Stimulated activated CD8-positive, alpha-beta memory T cell treated with anti-CD3 and anti-CD28 coated beads, Interleukin-7, amount 100 ng/mL, for 4 hours (primary cell): ENCODE data around the gene PDCD7.
"Not testable (repeated sequence)": the region's sequence is repeated elsewhere in the genome, so short reads cannot be mapped to it uniquely, and the experiment has no call there.

Source experiments
- DNase-seq, 2 donors: peaks; one replicate each; pipeline ENCODE4 v3.0.0-alpha.2; 2020; ENCODE audit warnings: low read depth in 2 of 2

PDCD7 gene, protein sequence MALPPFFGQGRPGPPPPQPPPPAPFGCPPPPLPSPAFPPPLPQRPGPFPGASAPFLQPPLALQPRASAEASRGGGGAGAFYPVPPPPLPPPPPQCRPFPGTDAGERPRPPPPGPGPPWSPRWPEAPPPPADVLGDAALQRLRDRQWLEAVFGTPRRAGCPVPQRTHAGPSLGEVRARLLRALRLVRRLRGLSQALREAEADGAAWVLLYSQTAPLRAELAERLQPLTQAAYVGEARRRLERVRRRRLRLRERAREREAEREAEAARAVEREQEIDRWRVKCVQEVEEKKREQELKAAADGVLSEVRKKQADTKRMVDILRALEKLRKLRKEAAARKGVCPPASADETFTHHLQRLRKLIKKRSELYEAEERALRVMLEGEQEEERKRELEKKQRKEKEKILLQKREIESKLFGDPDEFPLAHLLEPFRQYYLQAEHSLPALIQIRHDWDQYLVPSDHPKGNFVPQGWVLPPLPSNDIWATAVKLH

DNA sequence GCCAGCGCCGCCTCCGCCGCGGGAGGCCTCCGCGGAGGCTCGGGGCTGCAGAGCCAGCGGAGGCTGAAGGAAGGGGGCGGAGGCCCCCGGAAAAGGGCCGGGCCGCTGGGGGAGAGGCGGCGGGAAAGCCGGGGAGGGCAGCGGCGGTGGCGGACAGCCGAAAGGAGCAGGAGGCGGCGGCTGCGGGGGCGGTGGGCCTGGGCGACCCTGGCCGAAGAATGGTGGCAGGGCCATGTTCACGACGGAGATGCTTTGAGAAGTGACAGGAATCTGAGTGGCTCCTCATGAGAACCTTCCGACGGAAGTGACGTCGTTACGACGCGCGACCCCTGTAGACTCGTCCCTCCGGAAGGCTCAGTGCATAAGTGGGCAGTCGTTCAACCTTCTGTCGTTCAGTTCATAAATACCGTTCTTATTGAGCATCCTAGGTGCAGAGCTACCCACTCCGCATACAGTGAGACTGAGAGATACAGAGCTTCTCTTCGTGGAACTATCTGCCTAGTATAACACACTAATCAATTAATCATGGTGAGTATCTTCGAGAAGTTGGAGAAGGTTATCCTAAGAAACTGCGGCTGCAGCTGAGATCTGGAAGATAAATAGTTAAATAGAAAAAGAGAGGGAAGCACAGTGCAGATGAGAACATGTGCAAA is at the start of gene PDCD7:
TSS of gene PDCD7 (minus strand) at position 261 of the 653 bp plus-strand sequence. CDS start at position 234, 27 bp downstream.
- DNase-seq: peak; percentile 75 to 76

DNA sequence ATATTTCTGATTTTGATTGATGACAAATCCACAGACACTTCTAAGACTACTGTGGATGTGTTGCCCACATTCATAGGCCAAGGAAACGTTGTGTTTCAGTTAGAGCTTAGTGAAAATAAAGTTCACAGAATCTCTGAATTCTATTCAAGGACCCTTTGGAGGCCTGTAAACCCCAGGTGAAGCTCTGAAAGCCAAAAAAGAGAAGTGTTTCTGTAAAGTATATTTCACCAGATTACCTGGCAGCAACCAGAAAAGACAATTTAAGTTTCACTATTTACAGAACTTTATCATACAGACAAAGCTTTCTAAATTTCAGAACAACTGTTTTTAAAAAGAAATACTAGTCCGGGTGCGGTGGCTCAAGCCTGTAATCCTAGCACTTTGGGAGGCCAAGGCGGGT is 48.9 kb upstream of the PDCD7 start:
- DNase-seq: no peak

DNA sequence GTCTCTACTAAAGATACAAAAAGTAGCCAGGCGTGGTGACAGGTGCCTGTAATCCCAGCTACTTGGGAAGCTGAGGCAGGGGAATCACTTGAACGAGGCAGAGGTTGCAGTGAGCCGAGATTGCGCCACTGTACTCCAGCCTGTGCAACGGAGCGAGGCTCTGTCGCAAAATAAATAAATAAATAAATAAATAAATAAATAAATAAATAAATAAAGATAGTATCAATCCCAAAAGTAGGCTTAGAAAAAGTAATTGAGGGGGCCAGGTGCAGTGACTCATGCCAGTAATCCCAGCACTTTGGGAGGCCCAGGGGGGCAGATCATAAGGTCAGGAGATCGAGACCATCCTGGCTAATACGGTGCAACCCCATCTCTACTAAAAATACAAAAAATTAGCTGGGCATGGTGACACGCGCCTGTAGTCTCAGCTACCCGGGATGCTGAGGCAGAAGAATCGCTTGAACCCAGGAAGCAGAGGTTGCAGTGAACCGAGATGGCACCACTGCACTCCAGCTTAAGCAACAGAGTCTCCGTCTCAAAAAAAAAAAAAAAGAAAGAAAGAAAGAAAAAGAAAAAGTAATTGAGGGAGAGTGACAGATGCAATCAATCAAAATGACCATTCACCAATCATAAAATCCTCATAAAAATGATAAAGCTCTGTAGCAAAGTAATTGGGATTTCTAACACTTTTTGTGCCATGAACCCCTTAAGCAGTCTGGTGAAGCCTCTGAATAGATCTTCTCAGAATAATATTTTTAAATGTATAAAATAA is 48.2 kb upstream of the PDCD7 start:
- not testable (repeated sequence) for DNase-seq

DNA sequence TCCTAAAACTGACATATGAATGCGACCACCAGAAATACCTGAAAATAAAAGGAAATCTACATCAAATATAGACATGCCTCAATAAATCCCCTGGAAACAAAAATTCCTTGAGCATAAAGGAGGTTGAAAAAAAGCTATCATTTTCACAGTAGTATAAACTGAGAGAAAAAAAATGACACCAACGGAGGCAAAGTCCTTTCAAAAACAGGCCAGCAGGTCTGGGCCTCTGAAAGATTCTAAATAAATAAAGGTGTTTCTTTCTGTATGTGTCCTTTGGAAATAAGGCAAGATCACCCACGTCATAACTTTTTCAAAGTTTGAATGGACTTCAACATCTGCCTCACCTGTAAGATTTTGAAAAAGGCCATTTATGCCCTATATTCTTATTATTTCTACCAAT is 46.6 kb upstream of the PDCD7 start:
- no peak for DNase-seq

GRCh38 chr15:65177901-65178300 is 44.3 kb upstream of the PDCD7 start:
- DNase-seq: no peak

DNA sequence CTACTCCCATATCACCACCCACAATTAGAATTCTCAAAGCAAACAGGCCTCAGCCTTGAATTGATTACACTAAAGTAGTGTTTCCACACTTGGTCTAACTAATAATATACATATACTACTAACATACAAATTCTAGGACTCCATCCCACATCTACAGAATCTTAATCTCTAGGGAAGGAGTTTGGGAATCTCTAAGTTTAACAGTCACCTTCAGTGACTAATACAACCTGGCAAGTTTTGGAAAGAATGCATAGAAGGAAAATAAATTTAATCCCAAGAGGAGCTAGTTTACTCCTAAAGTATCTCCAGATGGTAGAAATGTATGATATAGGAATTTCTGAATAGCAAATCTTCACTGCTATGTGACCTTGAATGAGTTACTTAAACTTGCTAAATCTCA is 42.4 kb upstream of the PDCD7 start:
- DNase-seq: no peak

- no peak for DNase-seq
These were observed 41.9 kb upstream of the PDCD7 start for GRCh38 chr15:65175511-65175910.

GRCh38 chr15:65174509-65174908 is 40.9 kb upstream of the PDCD7 start:
- no peak for DNase-seq

DNA sequence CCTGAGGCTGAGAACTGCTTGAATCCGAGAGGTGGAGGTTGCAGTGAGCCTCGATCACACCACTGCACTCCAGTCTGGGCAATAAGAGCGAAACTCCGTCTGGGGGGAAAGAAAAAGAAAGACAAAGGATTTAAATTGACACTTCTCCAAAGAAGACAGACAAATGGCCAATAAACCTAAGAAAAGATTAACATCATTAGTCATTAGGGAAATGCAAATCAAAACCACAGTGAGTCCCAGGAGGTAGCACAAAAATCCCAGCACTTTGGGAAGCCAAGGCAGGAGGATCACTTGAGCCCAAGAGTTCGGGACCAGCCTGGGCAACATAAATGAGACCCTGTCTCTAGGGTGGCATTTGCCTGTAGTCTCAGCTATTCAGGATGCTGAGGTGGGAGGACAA is 38.9 kb upstream of the PDCD7 start:
- DNase-seq: no peak

- DNase-seq: no peak
These were observed 37.8 kb upstream of the PDCD7 start for GRCh38 chr15:65171428-65171827.

DNA sequence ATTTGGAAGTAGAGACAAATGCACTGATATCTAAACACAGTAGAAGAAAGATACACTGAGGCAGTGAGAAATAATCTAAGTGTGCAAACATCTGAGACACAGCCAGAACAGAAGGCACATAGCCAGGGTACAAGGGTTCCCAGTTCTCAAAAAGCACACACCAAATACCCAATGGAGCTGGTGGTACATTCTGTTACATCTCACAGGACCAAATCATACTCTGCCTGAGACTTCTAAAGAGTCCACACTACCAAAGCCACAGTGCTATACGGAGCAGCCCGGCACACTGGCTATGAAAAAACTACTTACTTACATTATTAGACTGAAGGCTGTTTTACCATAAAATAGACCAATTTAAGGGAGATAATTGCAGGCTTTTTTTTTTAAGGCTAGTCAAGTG is 32.3 kb upstream of the PDCD7 start:
- no peak for DNase-seq

DNA sequence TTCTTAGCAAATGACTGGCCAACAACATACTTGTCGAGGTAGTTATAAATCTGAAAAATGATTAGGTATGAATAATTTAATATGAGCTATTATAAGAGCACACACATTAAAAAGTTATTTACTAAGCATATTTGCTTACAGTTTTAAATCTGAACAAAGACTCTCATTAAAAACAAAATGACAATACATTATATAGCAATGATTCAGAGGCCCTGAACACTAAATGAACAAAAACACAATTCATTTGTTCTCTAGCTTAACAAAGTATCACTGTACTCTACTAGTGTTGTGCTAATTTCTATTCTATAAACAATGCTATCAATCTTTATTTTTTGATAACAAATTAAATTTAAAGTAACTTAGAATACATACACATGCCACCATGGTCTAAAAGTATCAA is 30.5 kb upstream of the PDCD7 start:
- no peak for DNase-seq

DNA sequence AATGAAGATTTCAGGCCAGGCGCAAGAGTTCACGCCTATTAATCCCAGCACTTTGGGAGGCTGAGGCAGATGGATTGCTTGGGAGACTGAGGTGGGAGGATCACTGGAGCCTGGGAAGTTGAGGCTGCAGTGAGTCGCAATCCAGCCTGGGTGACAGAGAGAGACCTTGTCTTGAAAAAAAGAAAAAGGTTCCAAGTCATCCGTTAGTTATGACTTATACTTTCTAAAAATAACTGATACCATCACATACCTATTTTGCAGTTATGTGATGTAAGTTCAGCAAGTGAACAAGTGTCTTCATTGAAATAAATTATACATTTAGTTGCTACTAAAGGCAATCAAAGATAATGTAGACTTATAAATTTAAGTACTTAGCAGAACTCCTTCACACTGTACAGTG is 29.4 kb upstream of the PDCD7 start:
- no peak for DNase-seq

GRCh38 chr15:65156692-65157091 is 23.1 kb upstream of the PDCD7 start:
- no peak for DNase-seq

GRCh38 chr15:65154720-65155119 is 21.1 kb upstream of the PDCD7 start:
- DNase-seq: no peak

DNA sequence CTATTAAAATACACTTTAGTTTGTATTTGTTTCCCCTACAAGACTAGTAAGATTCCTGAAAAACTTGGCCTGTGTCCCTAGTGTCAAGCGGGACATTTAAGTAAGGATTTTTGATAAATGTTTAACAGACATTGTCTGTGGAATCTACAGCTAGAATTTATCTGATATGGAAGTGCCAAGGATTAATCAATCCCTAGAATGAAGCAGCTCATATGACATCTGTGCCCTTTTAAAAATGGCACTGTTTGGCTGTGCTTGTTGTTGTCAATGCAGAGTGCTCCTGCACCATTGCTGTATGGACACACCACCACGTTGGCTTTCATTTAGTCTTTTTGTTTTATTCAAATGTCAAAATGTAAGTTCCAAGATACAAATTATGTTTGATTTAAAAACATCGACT is 14.3 kb upstream of the PDCD7 start:
- no peak for DNase-seq

- DNase-seq: no peak
These were observed 12.8 kb upstream of the PDCD7 start for GRCh38 chr15:65146438-65146837.

- DNase-seq: not testable (repeated sequence)
These were observed 5.0 kb upstream of the PDCD7 start for GRCh38 chr15:65138631-65139030.

- DNase-seq: not testable (repeated sequence)
These were observed 4.3 kb upstream of the PDCD7 start for GRCh38 chr15:65137893-65138292.

GRCh38 chr15:65137089-65137488 is 3.5 kb upstream of the PDCD7 start:
- DNase-seq: not testable (repeated sequence)

GRCh38 chr15:65134538-65134937 is 930 bp upstream of the PDCD7 start:
- DNase-seq: no peak

DNA sequence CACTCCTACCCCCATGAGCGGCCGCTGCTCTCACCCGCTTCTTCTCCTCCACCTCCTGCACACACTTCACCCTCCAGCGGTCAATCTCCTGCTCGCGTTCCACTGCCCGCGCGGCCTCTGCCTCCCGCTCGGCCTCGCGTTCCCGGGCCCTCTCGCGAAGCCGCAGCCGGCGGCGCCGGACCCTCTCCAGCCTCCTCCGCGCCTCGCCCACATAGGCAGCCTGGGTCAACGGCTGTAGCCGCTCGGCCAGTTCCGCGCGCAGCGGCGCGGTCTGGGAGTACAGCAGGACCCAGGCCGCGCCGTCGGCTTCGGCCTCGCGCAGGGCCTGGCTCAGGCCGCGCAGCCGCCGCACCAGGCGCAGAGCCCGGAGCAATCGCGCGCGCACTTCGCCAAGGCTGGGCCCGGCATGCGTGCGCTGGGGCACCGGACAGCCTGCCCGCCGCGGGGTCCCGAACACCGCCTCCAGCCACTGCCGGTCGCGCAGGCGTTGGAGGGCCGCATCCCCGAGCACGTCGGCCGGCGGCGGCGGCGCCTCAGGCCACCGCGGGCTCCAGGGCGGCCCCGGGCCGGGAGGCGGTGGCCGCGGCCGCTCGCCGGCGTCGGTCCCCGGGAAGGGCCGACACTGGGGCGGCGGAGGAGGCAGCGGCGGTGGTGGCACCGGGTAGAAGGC is 595 bp downstream of the PDCD7 start:
- peak in 1 of 2 donors; percentile 2 for DNase-seq
